Right ventricle myocardium inferior (tissue), 1 donor: Measurements from ENCODE around the gene NBPF1. TPM values are rescaled to one million over a fixed set of nuclear protein-coding genes. Genes with fewer than 3 reads are reported as not detected.
"Not testable (repeated sequence)": the region's sequence is repeated elsewhere in the genome, so short reads cannot be mapped to it uniquely, and the experiment has no call there.

Experiments
- ATAC-seq: fragments of 200-7000 bp; cut with Tn5 transposase; one replicate; pipeline ENCODE4 v1.9.1; 2020; ENCODE audit warnings: mild to moderate bottlenecking, moderate library complexity
- DNase-seq: peaks from one replicate; pipeline ENCODE4 v3.0.0; 2021; ENCODE audit errors: missing footprints
- intact Hi-C: fragments of 100-400 bp; cut with DNase I; formaldehyde crosslinking; loops from one replicate; pipeline ENCODE4 v1.11.0; 2022
- total RNA-seq: library from RNA; stranded (reverse); fragmentation: NEBNext Ultra II Directional; extraction: Animal tissue kit (Norgen Biotek cat#: 25700); gene quantifications from one replicate; pipeline ENCODE4 v1.2.1, GENCODE V29; 2021
- donor health status: DM: no; HTN: yes; CAD: no; lungs with severe emphysema.

The NBPF1 gene
- total RNA-seq, 1 donor from 2014 or later: 12.4 TPM

GRCh38 chr1:16612332-16613172 lies 812 bp downstream of the NBPF1 start:
- intact Hi-C loops: no loop called here
- ATAC-seq (peak; percentile 59), DNase-seq (peak; percentile 83)

GRCh38 chr1:16611981-16612331 lies 1.4 kb downstream of the NBPF1 start:
- intact Hi-C loops, ATAC-seq, DNase-seq: not testable (repeated sequence)

DNA sequence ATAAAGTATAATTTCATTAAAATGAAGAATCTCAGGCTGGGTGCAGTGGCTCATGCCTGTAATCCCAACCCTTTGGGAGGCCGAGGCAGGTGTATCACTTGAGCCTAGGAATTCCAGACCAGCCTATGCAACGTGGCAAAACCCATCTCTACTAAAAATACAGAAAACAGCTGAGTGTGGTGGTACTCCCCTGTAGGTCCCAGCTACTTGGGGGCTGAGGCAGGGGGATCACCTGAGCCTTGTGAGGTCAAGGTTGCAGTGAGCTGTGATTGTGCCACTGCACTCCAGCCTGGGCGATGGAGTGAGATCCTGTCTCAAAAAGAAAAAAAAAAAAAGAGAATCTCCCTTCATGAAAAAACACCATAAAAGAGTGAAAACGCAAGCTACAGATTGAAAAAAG lies 2.2 kb downstream of the NBPF1 start:
- intact Hi-C loops: not testable (repeated sequence)
- peak; percentile 68 for DNase-seq

DNA sequence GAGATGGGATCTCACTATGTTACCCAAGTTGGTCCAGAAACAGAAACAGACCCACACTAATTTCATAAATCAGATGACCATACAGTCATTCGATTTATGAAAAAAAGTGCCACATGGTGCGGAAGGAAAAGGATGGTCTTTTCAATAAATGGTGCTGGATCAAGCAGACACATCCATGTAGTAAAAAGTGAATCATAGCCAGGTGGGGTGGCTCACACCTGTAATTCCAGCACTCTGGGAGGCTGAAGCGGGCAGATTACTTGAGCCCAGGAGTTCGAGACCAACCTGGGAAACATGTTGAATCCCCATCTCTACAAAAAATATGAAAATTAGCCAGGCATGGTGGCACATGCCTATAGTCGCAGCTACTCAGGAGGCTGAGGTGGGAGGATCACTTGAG lies 2.8 kb downstream of the NBPF1 start:
- intact Hi-C loops, ATAC-seq, DNase-seq: not testable (repeated sequence)

More for the DNA sequence above, 2.2 kb downstream of the NBPF1 start:
- not testable (repeated sequence) for ATAC-seq

GRCh38 chr1:16609761-16610160 lies 3.6 kb downstream of the NBPF1 start:
- ATAC-seq, DNase-seq, intact Hi-C loops: not testable (repeated sequence)

DNA sequence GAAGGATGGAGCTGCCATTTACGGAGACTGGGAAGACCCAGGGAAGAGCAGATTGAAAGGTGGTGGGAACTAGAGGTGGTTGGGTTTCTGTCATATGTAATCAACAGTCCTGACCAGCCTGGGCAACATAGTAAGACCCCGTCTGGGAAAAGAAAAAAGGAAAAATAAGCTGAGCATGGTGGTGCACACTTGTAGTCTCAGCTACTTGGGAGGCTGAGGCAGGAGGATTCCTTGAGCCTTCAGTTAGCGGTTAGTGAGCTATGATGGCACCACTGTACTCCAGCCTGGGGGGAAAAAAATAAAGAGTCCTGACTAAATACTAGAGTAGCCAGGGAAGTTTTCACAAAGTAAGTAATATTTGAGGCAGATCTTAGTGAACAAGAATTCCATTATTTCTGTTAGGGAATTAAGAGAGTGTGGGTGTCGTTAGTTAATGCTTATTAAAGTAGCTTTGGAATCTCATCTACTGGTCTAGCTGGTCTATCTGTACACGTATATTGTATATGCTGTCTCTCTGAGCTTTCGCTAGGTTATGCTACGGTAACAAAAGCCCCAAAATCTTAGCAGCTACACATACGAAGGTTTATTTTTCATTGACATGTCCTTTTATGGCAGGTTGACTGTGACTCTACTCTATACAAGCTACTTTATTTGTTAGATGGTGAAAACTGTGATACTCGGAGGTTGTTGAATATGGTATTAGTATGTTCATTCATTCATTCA lies 4.4 kb downstream of the NBPF1 start:
- ATAC-seq: no peak
- intact Hi-C loops: no loop called here

DNA sequence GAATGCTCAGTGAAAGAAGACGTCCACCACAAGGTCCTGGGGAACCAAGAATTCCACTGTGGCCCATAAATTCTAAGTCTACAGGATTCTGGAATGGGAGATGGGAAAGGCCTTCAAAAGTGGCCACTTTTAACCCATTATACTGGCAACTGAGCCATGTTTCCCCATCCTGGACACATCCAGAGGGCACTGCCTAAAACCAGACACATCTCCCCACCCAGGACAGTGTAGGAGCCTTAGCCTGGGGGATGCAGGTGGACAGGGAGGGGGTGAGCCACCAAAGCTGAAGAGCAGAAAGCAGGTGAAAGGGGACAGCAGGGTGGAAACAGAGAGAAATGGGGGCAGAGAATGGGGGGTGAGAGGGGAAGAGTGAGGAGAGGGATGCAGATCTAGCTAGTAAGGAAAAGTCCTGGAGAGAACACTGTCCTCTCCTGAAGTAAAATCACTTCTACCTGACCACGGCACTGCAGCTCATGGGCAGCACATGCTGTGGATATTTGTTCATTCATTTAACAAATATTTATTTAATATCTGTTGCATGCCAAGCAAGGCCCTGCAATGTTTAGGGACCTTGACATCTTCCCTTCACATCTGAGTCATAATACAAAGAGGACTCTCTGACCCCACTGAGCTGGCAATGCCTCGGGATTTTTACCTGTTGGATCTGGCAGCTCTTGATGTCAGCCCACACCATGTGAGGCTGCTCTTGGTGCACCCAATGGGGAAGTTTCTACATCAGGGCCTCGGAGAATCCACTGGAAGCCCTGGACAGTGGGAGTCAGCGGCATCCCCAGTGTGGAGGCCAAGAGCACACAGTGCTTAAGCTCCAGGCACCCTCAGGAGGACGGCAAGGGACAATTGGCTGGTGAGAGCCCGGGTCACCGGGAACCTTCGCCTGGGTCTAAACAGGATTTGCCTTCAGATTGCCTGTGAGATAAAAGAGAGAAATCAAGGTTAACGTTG lies 5.2 kb downstream of the NBPF1 start:
- DNase-seq, intact Hi-C loops, ATAC-seq: not testable (repeated sequence)

More for the DNA sequence above, 4.4 kb downstream of the NBPF1 start:
- DNase-seq: no peak

GRCh38 chr1:16607433-16607851 lies 5.9 kb downstream of the NBPF1 start:
- intact Hi-C loops: no loop called here
- no peak for DNase-seq
- no peak for ATAC-seq

GRCh38 chr1:16606666-16607432 lies 6.5 kb downstream of the NBPF1 start:
- intact Hi-C loops, ATAC-seq, DNase-seq: not testable (repeated sequence)

DNA sequence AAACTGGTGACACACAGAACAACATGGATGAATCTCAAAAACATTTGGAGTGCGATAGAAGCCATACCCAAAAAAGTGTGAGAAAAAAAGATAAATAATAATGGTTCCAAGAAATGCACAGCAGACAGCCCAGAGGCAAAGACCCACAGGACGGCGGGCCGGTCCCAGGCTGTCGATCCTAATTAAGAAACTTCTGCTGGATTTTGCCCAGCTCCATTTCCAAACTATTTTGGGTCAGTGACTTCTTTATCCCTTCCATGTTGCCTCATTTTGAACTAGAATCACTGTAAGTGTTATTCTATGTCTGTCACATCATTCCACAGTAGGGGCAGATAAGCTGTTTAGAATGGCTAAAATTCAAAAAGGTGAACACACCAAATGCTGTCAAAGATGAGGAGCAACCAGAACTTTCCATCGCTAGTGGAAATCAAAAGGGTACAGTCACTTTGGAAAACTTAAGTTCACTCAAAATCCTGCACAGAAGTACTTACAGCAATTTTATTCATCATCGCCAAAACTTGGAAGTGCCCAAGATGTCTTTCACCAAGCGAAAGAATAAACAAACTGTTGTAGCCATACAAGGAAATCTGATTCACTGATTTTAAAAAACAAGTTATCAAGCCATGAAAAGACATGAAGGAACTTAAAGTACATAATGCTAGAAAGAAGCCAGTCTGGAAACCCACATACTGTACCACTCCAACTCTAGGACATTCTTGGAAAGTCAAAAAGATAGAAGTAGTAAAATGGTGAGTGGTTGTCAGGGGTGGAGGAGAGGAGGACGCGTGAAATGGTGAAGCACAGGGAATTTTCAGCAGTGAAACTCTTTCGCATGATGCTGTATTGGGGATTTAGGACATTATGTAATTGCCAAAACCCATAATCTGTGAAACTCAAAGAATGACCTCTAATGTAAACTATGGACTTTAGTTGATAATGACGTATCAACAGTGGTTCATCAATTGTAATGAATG lies 7.5 kb downstream of the NBPF1 start:
- ATAC-seq (no peak), DNase-seq (peak; percentile 66)
- intact Hi-C loops: no loop called here

- intact Hi-C loops: no loop called here
- ATAC-seq (no peak), DNase-seq (no peak)
These were observed 8.2 kb downstream of the NBPF1 start for GRCh38 chr1:16605213-16605525.

- intact Hi-C loops, ATAC-seq, DNase-seq: not testable (repeated sequence)
These were observed 8.7 kb downstream of the NBPF1 start for GRCh38 chr1:16604514-16605212.

GRCh38 chr1:16603623-16604022 lies 9.7 kb downstream of the NBPF1 start:
- DNase-seq, intact Hi-C loops, ATAC-seq: not testable (repeated sequence)

- ATAC-seq, DNase-seq, intact Hi-C loops: not testable (repeated sequence)
These were observed 10.9 kb downstream of the NBPF1 start for GRCh38 chr1:16602336-16603011.

- ATAC-seq, DNase-seq, intact Hi-C loops: not testable (repeated sequence)
These were observed 12.2 kb downstream of the NBPF1 start for GRCh38 chr1:16600855-16601786.
